ENCODE data around the gene MRPS23.
A peak's percentile ranks its signal among the peaks of the same experiment; 100 is the strongest.

MRPS23 gene

GRCh38 chr17:57834146-57834741 lies 15.6 kb downstream of the MRPS23 start:
- no peak for DNase-seq

GRCh38 chr17:57833179-57833939 lies 16.5 kb downstream of the MRPS23 start:
- no peak for DNase-seq

GRCh38 chr17:57832314-57833178 lies 17.3 kb downstream of the MRPS23 start:
- no peak for DNase-seq

GRCh38 chr17:57830880-57831279 lies 19.0 kb downstream of the MRPS23 start:
- no peak for DNase-seq

GRCh38 chr17:57823469-57824401 lies 26.1 kb downstream of the MRPS23 start:
- no peak for DNase-seq

GRCh38 chr17:57819867-57820266 lies 30.0 kb downstream of the MRPS23 start:
- no peak for DNase-seq

- no peak for DNase-seq
Measured at GRCh38 chr17:57819285-57819684, 30.6 kb downstream of the MRPS23 start.

GRCh38 chr17:57818066-57818465 lies 31.8 kb downstream of the MRPS23 start:
- no peak for DNase-seq

- no peak for DNase-seq
Measured at GRCh38 chr17:57817299-57817698, 32.5 kb downstream of the MRPS23 start.

GRCh38 chr17:57814421-57814820 lies 35.4 kb downstream of the MRPS23 start:
- DNase-seq, result no peak

- DNase-seq, result no peak
Measured at GRCh38 chr17:57811638-57812280, 38.1 kb downstream of the MRPS23 start.

- DNase-seq, result peak; percentile 53
Measured at GRCh38 chr17:57810721-57811637, 38.9 kb downstream of the MRPS23 start.

- no peak for DNase-seq
Measured at GRCh38 chr17:57809879-57810278, 40.0 kb downstream of the MRPS23 start.

- no peak for DNase-seq
Measured at GRCh38 chr17:57808882-57809281, 41.0 kb downstream of the MRPS23 start.

GRCh38 chr17:57806167-57806830 lies 43.5 kb downstream of the MRPS23 start:
- DNase-seq, result peak; percentile 66

GRCh38 chr17:57803021-57803420 lies 46.8 kb downstream of the MRPS23 start:
- no peak for DNase-seq

GRCh38 chr17:57801044-57801711 lies 48.7 kb downstream of the MRPS23 start:
- no peak for DNase-seq

- DNase-seq, result no peak
Measured at GRCh38 chr17:57794841-57795240, 55.0 kb downstream of the MRPS23 start.

- no peak for DNase-seq
Measured at GRCh38 chr17:57788725-57789124, 61.1 kb downstream of the MRPS23 start.

- no peak for DNase-seq
Measured at GRCh38 chr17:57785022-57785421, 64.8 kb downstream of the MRPS23 start.

Measured in DMS 273 treated with DMSO at 0.1 percent for 48 hours (cell line).